Epithelial cell of esophagus (primary cell): ENCODE data around the gene CXCR6.
A peak's percentile ranks its signal among the peaks of the same experiment; 100 is the strongest.

Experiments
- DNase-seq: peaks from one replicate; pipeline ENCODE4 v3.0.0; 2010; ENCODE audit warnings: low read depth
- H3K4me3 ChIP-seq: 2 replicates; pipeline ENCODE4 v1.5.1; 2011; ENCODE audit warnings: mild to moderate bottlenecking, low read length, control low read depth
- TF ChIP-seq, protein P1 (sequence below): IDR thresholded peaks from 2 replicates; pipeline ENCODE4 v1.5.1; 2011; ENCODE audit warnings: low read depth, mild to moderate bottlenecking, low read length, control low read depth, inconsistent platforms; ENCODE audit not compliant: insufficient read depth; ENCODE audit errors: missing control alignments

CXCR6 gene

GRCh38 chr3:45972534-45973402 is 29.5 kb downstream of the CXCR6 start:
- TF ChIP-seq, protein P1, sequence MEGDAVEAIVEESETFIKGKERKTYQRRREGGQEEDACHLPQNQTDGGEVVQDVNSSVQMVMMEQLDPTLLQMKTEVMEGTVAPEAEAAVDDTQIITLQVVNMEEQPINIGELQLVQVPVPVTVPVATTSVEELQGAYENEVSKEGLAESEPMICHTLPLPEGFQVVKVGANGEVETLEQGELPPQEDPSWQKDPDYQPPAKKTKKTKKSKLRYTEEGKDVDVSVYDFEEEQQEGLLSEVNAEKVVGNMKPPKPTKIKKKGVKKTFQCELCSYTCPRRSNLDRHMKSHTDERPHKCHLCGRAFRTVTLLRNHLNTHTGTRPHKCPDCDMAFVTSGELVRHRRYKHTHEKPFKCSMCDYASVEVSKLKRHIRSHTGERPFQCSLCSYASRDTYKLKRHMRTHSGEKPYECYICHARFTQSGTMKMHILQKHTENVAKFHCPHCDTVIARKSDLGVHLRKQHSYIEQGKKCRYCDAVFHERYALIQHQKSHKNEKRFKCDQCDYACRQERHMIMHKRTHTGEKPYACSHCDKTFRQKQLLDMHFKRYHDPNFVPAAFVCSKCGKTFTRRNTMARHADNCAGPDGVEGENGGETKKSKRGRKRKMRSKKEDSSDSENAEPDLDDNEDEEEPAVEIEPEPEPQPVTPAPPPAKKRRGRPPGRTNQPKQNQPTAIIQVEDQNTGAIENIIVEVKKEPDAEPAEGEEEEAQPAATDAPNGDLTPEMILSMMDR = no peak
- H3K4me3 ChIP-seq = no peak overlapping the region
- peak; percentile 92 for DNase-seq

GRCh38 chr3:45974686-45975085 is 31.4 kb downstream of the CXCR6 start:
- no peak for DNase-seq
- TF ChIP-seq, protein P1 = no peak
- H3K4me3 ChIP-seq = no peak overlapping the region

DNA sequence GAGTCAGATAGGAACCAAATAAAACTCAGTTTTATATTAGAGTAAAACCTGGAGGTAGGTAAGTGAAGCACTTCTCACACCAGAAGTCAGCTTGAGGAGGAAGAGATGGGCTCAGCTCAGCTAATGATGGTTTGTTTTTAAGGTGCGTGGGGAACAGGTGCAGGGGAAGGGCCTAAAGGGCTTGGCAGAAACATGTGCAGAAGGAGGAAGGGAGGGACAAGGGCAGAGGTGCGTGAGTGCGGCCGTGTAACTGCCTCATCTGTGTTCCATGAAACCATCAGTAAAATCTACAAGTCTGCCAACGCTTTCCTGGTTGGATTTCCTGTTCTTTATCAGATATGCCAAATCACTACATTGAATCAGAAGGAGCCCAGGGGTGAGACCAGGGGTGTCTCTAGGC is 32.4 kb downstream of the CXCR6 start:
- DNase-seq = no peak
- H3K4me3 ChIP-seq = no peak overlapping the region
- TF ChIP-seq, protein P1 = no peak

- no peak for DNase-seq
- H3K4me3 ChIP-seq = no peak overlapping the region
- TF ChIP-seq, protein P1 = no peak
These were observed 33.2 kb downstream of the CXCR6 start for GRCh38 chr3:45976191-45977091.

- TF ChIP-seq, protein P1 = no peak
- peak; percentile 77 for DNase-seq
- no peak overlapping the region for H3K4me3 ChIP-seq
These were observed 34.9 kb downstream of the CXCR6 start for GRCh38 chr3:45978006-45978761.

DNA sequence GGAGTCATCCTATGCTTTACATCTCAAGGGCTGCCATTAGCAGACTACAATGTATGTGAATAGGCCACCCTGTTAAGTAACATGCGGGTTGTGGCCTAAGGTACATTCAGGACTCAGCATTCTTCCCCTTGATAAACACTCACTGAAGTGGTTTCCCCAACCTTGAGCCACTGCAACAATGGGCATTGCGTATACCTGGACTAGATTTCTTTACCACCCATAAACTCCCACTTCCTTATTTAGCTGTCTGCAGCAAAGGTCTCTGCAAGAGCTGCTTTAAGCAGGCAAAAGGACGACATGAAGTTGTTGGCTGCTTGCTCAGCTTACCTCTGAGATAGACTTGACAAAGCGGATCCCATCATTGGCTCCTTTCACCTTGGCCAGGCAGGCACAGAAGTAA is 36.1 kb downstream of the CXCR6 start:
- no peak overlapping the region for H3K4me3 ChIP-seq
- no peak for DNase-seq
- TF ChIP-seq, protein P1 = no peak
